PC-3 (cell line): ENCODE results near the gene HHIPL1. TPM values are rescaled to one million over a fixed set of nuclear protein-coding genes. Genes with fewer than 3 reads are reported as not detected.

Experiments used
- ATAC-seq: fragments of 200-7000 bp; cut with Tn5 transposase; 2 replicates; pipeline ENCODE4 v1.9.1; 2020; ENCODE audit warnings: mild to moderate bottlenecking, moderate library complexity
- BruUV-seq: library from RNA; stranded (reverse); fragments of 400-500 nt; replicated peaks from 2 replicates; lab custom pipeline; 2021; lab: Mats Ljungman, UMichigan
- CTCF ChIA-PET: fragments of 300-600 bp; sonication (Branson Sonifier 250); formaldehyde crosslinking; loops from one replicate; lab custom pipeline; 2022; ENCODE audit warnings: antibody characterized with exemption; lab: Charles Lee
- POLR2A ChIA-PET: fragments of 300-600 bp; sonication (Branson Sonifier 250); formaldehyde crosslinking; loops from one replicate; lab custom pipeline; 2022; ENCODE audit warnings: antibody characterized with exemption; ENCODE audit not compliant: unreplicated experiment; lab: Charles Lee
- DNase-seq: peaks from one replicate; pipeline ENCODE4 v3.0.0-alpha.2; 2015
- H2AFZ ChIP-seq: fragments of 300-600 bp; sonication (generic); 2 replicates; pipeline ENCODE4 v1.6.0; 2016; ENCODE audit warnings: antibody characterized with exemption, low read length
- H3F3A ChIP-seq: fragments of 300-600 bp; sonication (generic); one replicate; pipeline ENCODE4 v1.6.0; 2017; ENCODE audit warnings: antibody characterized with exemption, low read length, control low read depth, mild to moderate bottlenecking; ENCODE audit not compliant: unreplicated experiment
- H3K27ac ChIP-seq: fragments of 300-600 bp; sonication (generic); 2 replicates; pipeline ENCODE4 v1.5.1; 2016; ENCODE audit warnings: mild to moderate bottlenecking, low read length
- H3K27me3 ChIP-seq: fragments of 300-600 bp; sonication (generic); 2 replicates; pipeline ENCODE4 v1.6.1; 2016; ENCODE audit warnings: low read length, mixed read lengths
- H3K36me3 ChIP-seq: fragments of 300-600 bp; sonication (generic); 2 replicates; pipeline ENCODE4 v1.6.1; 2016; ENCODE audit warnings: low read depth, mixed run types, low read length, mixed read lengths
- H3K4me1 ChIP-seq: fragments of 300-600 bp; sonication (generic); 2 replicates; pipeline ENCODE4 v1.5.1; 2016; ENCODE audit warnings: low read length; ENCODE audit not compliant: insufficient read depth
- H3K4me2 ChIP-seq: fragments of 300-600 bp; sonication (generic); 2 replicates; pipeline ENCODE4 v1.6.0; 2016; ENCODE audit warnings: low read length
- H3K4me3 ChIP-seq: fragments of 300-600 bp; sonication (generic); 2 replicates; pipeline ENCODE4 v1.5.1; 2016; ENCODE audit warnings: mild to moderate bottlenecking, low read length, mixed read lengths
- H3K79me2 ChIP-seq: fragments of 300-600 bp; sonication (generic); 2 replicates; pipeline ENCODE4 v1.6.1; 2017; ENCODE audit warnings: low read length, mixed read lengths
- H3K9ac ChIP-seq: fragments of 300-600 bp; sonication (generic); 2 replicates; pipeline ENCODE4 v1.6.0; 2016; ENCODE audit warnings: mild to moderate bottlenecking, low read length
- H3K9me2 ChIP-seq: fragments of 300-600 bp; sonication (generic); replicated peaks from 2 replicates; pipeline ENCODE4 v1.6.1; 2016; ENCODE audit warnings: mixed run types, low read length, mixed read lengths
- H3K9me3 ChIP-seq: fragments of 300-600 bp; sonication (generic); 2 replicates; pipeline ENCODE4 v1.6.1; 2016; ENCODE audit warnings: low read length, mixed read lengths
- H4K20me1 ChIP-seq: fragments of 300-600 bp; sonication (generic); 2 replicates; pipeline ENCODE4 v1.6.1; 2016; ENCODE audit warnings: low read length, mixed read lengths
- CTCF ChIP-seq: fragments of 300-600 bp; sonication (generic); conservative IDR thresholded peaks from 2 replicates; pipeline ENCODE4 v1.5.1; 2017; ENCODE audit warnings: antibody characterized with exemption, low read depth, mild to moderate bottlenecking, low read length
- EZH2 ChIP-seq: fragments of 300-600 bp; sonication (generic); IDR thresholded peaks from one replicate; pipeline ENCODE4 v1.6.1; 2017; ENCODE audit warnings: antibody characterized with exemption, mild to moderate bottlenecking, low read length; ENCODE audit not compliant: unreplicated experiment
- EZH2phosphoT487 ChIP-seq: fragments of 300-600 bp; sonication (generic); IDR thresholded peaks from 2 replicates; pipeline ENCODE4 v1.6.1; 2018; ENCODE audit warnings: mild to moderate bottlenecking, antibody characterized with exemption, low read length, borderline replicate concordance
- intact Hi-C: fragments of 100-400 bp; cut with micrococcal nuclease; formaldehyde crosslinking; loops from 2 replicates; pipeline ENCODE4 v1.9.0; 2023
- total RNA-seq: library from RNA; depleted of rRNA; stranded (reverse); fragments of >200 nt; gene quantifications from 2 replicates; pipeline ENCODE4 v1.2.3, GENCODE V29; 2014

The HHIPL1 gene
- total RNA-seq, 1 experiment from 2014 or later: 0.84 TPM

GRCh38 chr14:99611646-99612045 is 33.3 kb upstream of the HHIPL1 start:
- BruUV-seq: no TSS peak
- no peak for ATAC-seq

GRCh38 chr14:99612071-99612737 is 32.7 kb upstream of the HHIPL1 start:
- H3K4me3 ChIP-seq: no peak overlapping the region
- no peak overlapping the region for H3K9ac ChIP-seq
- BruUV-seq: no TSS peak
- DNase-seq (no peak), ATAC-seq (no peak)
- TF ChIP-seq EZH2 (no peak), CTCF (no peak), EZH2phosphoT487 (no peak)
- no peaks in the 10 kb centered on the region for H3K27me3 ChIP-seq
- no peaks in the 10 kb centered on the region for H3K9me3 ChIP-seq
- H3K36me3 ChIP-seq: no peaks in the 10 kb centered on the region
- intact Hi-C loops: no loop called here
- no peak overlapping the region for H3K4me2 ChIP-seq
- H3K9me2 ChIP-seq: no peaks in the 10 kb centered on the region
- ChIA-PET POLR2A (no interaction called here), CTCF (no interaction called here)
- no peaks in the 10 kb centered on the region for H3K79me2 ChIP-seq
- no peaks in the 10 kb centered on the region for H3K4me1 ChIP-seq
- no peaks in the 10 kb centered on the region for H3F3A ChIP-seq
- no peak overlapping the region for H2AFZ ChIP-seq
- H3K27ac ChIP-seq: no peak overlapping the region
- no peaks in the 10 kb centered on the region for H4K20me1 ChIP-seq

More at GRCh38 chr14:99611646-99612045, 33.3 kb upstream of the HHIPL1 start:
- Histone ChIP-seq H3K9ac (no peak overlapping the region), H3K27me3 (no peaks in the 10 kb centered on the region), H3K4me2 (no peak overlapping the region), H3K9me2 (no peaks in the 10 kb centered on the region), H3K79me2 (no peaks in the 10 kb centered on the region), H3K4me3 (no peak overlapping the region), H3F3A (no peaks in the 10 kb centered on the region), H2AFZ (no peak overlapping the region), H4K20me1 (no peaks in the 10 kb centered on the region), H3K4me1 (no peaks in the 10 kb centered on the region), H3K27ac (no peak overlapping the region), H3K9me3 (no peaks in the 10 kb centered on the region), H3K36me3 (no peaks in the 10 kb centered on the region)
- TF ChIP-seq EZH2 (no peak), EZH2phosphoT487 (no peak)
- intact Hi-C loops: no loop called here
- CTCF ChIA-PET: no interaction called here
- no peak for DNase-seq
- POLR2A ChIA-PET: no interaction called here

- H3K27ac ChIP-seq: no peak overlapping the region
Observed at GRCh38 chr14:99612738-99613330, 32.1 kb upstream of the HHIPL1 start.

More at GRCh38 chr14:99612738-99613330, 32.1 kb upstream of the HHIPL1 start:
- Histone ChIP-seq H3K9me3 (no peaks in the 10 kb centered on the region), H3K36me3 (no peaks in the 10 kb centered on the region), H3K9ac (no peak overlapping the region), H3K4me3 (no peak overlapping the region), H3K4me1 (no peaks in the 10 kb centered on the region), H3K4me2 (no peak overlapping the region), H2AFZ (no peak overlapping the region), H3K9me2 (no peaks in the 10 kb centered on the region), H3K79me2 (no peaks in the 10 kb centered on the region), H3K27me3 (no peaks in the 10 kb centered on the region), H4K20me1 (no peaks in the 10 kb centered on the region), H3F3A (no peaks in the 10 kb centered on the region)
- TF ChIP-seq EZH2 (no peak), CTCF (no peak), EZH2phosphoT487 (no peak)
- BruUV-seq: no TSS peak
- DNase-seq (no peak), ATAC-seq (no peak; the same call in 1 of the 2 replicates)
- ChIA-PET POLR2A (no interaction called here), CTCF (no interaction called here)
- intact Hi-C loops: no loop called here
